Measurements from ENCODE around the gene PWWP2A. TPM values are rescaled to one million over a fixed set of nuclear protein-coding genes. Genes with fewer than 3 reads are reported as not detected.

The PWWP2A gene
- total RNA-seq, 1 experiment from 2014 or later = 15.3 TPM

DNA sequence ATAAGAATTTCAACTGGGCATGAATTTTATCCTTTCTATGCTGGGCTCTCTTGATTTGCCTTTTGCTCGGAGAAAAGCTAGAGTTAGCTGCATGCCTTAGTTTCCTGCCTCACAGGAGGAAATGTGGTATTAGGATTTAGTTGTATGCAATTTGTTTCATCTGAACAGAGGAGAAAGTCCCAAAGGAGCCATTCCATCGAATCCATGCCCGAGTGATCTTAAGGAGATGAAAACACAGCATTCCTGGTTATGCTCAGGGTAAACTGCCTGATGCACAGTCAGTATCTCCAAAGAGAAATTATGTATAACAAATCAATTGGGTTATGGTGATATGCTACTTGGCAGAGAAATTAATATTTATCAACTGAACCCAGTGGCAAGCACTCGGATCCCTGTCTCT is 59.2 kb downstream of the PWWP2A start:
- BruUV-seq (replicated peaks) = no TSS peak

DNA sequence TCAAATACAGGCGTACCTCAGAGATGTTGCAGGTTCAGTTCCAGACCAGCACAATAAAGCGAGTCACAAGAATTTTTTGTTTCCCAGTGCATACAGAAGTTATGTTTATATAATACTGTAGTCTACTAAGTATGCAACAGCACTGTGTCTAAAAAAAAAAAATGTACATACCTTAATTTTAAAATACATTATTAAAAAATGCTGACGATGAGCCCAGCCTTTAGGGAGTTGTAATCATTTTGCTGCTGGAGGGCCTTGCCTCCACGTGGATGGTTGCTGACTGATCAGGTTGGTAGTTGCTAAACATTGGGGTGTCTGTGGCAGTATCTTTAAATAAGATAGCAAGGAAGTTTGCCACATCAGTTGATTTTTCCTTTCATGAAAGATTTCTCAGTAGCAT is 62.0 kb downstream of the PWWP2A start:
- BruUV-seq (replicated peaks) = no TSS peak

More for the DNA sequence above, 59.2 kb downstream of the PWWP2A start:
- CTCF ChIA-PET = no interaction called here
- no peaks in the 10 kb centered on the region for H3F3A ChIP-seq (ENCODE audit: low read length, unreplicated experiment)
- no peak for ATAC-seq
- no peaks in the 10 kb centered on the region for H3K9me2 ChIP-seq (replicated peaks; ENCODE audit: low read length)
- H3K9ac ChIP-seq (ENCODE audit: low read length) = no peak overlapping the region
- H3K4me2 ChIP-seq (ENCODE audit: low read length) = no peak overlapping the region
- H3K36me3 ChIP-seq (ENCODE audit: low read depth, low read length) = peaks cover 36% of the 10 kb centered on the region
- no peak overlapping the region for H3K4me3 ChIP-seq (ENCODE audit: low read length)
- H3K4me1 ChIP-seq (ENCODE audit: insufficient read depth, low read length) = peaks cover 2% of the 10 kb centered on the region
- H3K27ac ChIP-seq (ENCODE audit: low read length) = no peak overlapping the region
- TF ChIP-seq, protein P1, sequence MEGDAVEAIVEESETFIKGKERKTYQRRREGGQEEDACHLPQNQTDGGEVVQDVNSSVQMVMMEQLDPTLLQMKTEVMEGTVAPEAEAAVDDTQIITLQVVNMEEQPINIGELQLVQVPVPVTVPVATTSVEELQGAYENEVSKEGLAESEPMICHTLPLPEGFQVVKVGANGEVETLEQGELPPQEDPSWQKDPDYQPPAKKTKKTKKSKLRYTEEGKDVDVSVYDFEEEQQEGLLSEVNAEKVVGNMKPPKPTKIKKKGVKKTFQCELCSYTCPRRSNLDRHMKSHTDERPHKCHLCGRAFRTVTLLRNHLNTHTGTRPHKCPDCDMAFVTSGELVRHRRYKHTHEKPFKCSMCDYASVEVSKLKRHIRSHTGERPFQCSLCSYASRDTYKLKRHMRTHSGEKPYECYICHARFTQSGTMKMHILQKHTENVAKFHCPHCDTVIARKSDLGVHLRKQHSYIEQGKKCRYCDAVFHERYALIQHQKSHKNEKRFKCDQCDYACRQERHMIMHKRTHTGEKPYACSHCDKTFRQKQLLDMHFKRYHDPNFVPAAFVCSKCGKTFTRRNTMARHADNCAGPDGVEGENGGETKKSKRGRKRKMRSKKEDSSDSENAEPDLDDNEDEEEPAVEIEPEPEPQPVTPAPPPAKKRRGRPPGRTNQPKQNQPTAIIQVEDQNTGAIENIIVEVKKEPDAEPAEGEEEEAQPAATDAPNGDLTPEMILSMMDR (conservative IDR thresholded peaks at IDR 0.05; ENCODE audit: low read depth, low read length) = no peak
- TF ChIP-seq EZH2 (IDR thresholded peaks at IDR 0.05; ENCODE audit: low read length, unreplicated experiment) = no peak
- TF ChIP-seq EZH2phosphoT487 (IDR thresholded peaks at IDR 0.05; ENCODE audit: borderline replicate concordance, low read length) = no peak
- DNase-seq = no peak
- no peak overlapping the region for H2AFZ ChIP-seq (ENCODE audit: low read length)
- no peaks in the 10 kb centered on the region for H3K79me2 ChIP-seq (ENCODE audit: low read length)
- intact Hi-C loops (cut with micrococcal nuclease) = no loop called here
- POLR2A ChIA-PET (ENCODE audit: unreplicated experiment) = no interaction called here
- no peaks in the 10 kb centered on the region for H3K9me3 ChIP-seq (ENCODE audit: low read length)
- no peaks in the 10 kb centered on the region for H3K27me3 ChIP-seq (ENCODE audit: low read length)
- no peaks in the 10 kb centered on the region for H4K20me1 ChIP-seq (ENCODE audit: low read length)

DNA sequence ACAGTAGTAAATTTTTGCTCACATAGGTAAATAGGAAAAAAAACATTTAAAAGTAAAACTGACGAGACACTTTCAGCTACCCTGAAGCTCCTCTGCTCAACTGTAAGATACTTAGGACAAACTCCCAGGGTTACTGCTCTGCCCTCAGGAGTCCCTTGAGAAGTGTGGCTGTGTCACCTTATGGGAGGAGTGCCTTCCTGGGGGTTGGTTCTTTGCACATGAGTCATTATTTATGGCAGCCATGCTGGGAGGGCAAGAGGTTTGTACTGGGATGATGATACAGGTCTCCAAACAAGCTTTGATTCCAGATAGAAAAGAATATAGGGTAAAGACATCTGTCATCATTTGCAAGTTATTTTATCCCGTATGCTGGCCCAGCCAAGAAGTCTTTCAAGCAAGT is 64.4 kb downstream of the PWWP2A start:
- ChIA-PET CTCF (interaction anchor here (0.7 to 1.3 kb wide), 2 partner anchors 33 to 64 kb away, joined by 3 to 6 read pairs; partner anchors contain the start of gene PWWP2A), POLR2A (ENCODE audit: unreplicated experiment) (interaction anchor here (0.6 kb wide), 1 partner anchor 435 kb away, joined by 3 read pairs; no protein-coding TSS in a partner anchor)
- no peaks in the 10 kb centered on the region for H3F3A ChIP-seq (ENCODE audit: low read length, unreplicated experiment)
- no peaks in the 10 kb centered on the region for H3K27me3 ChIP-seq (ENCODE audit: low read length)
- H3K4me1 ChIP-seq (ENCODE audit: insufficient read depth, low read length) = peaks cover 17% of the 10 kb centered on the region
- no peaks in the 10 kb centered on the region for H3K9me2 ChIP-seq (replicated peaks; ENCODE audit: low read length)
- H3K9ac ChIP-seq (ENCODE audit: low read length) = no peak overlapping the region
- H4K20me1 ChIP-seq (ENCODE audit: low read length) = no peaks in the 10 kb centered on the region
- TF ChIP-seq, protein P1 (conservative IDR thresholded peaks at IDR 0.05; ENCODE audit: low read depth, low read length) = no peak
- TF ChIP-seq EZH2phosphoT487 (IDR thresholded peaks at IDR 0.05; ENCODE audit: borderline replicate concordance, low read length) = no peak
- no peak for TF ChIP-seq EZH2 (IDR thresholded peaks at IDR 0.05; ENCODE audit: low read length, unreplicated experiment)
- H3K4me2 ChIP-seq (ENCODE audit: low read length) = no peak overlapping the region
- no peaks in the 10 kb centered on the region for H3K79me2 ChIP-seq (ENCODE audit: low read length)
- DNase-seq (peak; percentile 66), ATAC-seq (peak; percentile 98)
- peaks cover 57% of the 10 kb centered on the region for H3K36me3 ChIP-seq (ENCODE audit: low read depth, low read length)
- intact Hi-C loops (cut with micrococcal nuclease) = no loop called here
- no peak overlapping the region for H3K4me3 ChIP-seq (ENCODE audit: low read length)
- no peaks in the 10 kb centered on the region for H3K9me3 ChIP-seq (ENCODE audit: low read length)
- no peak overlapping the region for H2AFZ ChIP-seq (ENCODE audit: low read length)
- BruUV-seq (replicated peaks) = no TSS peak
- H3K27ac ChIP-seq (ENCODE audit: low read length) = 0 out of 2 replicates have a peak overlapping the region, but pooled peaks have one; percentile 22

More for the DNA sequence above, 62.0 kb downstream of the PWWP2A start:
- TF ChIP-seq EZH2phosphoT487 (IDR thresholded peaks at IDR 0.05; ENCODE audit: borderline replicate concordance, low read length) = no peak
- TF ChIP-seq EZH2 (IDR thresholded peaks at IDR 0.05; ENCODE audit: low read length, unreplicated experiment) = no peak
- TF ChIP-seq, protein P1 (conservative IDR thresholded peaks at IDR 0.05; ENCODE audit: low read depth, low read length) = no peak
- Histone ChIP-seq H3K9me3 (ENCODE audit: low read length) (no peaks in the 10 kb centered on the region), H3F3A (ENCODE audit: low read length, unreplicated experiment) (no peaks in the 10 kb centered on the region), H3K79me2 (ENCODE audit: low read length) (no peaks in the 10 kb centered on the region), H2AFZ (ENCODE audit: low read length) (no peak overlapping the region), H3K4me3 (ENCODE audit: low read length) (no peak overlapping the region), H3K36me3 (ENCODE audit: low read depth, low read length) (peaks cover 47% of the 10 kb centered on the region), H3K27me3 (ENCODE audit: low read length) (no peaks in the 10 kb centered on the region), H3K4me2 (ENCODE audit: low read length) (no peak overlapping the region), H3K27ac (ENCODE audit: low read length) (no peak overlapping the region), H3K4me1 (ENCODE audit: insufficient read depth, low read length) (peaks cover 17% of the 10 kb centered on the region), H3K9me2 (replicated peaks; ENCODE audit: low read length) (no peaks in the 10 kb centered on the region), H4K20me1 (ENCODE audit: low read length) (no peaks in the 10 kb centered on the region), H3K9ac (ENCODE audit: low read length) (no peak overlapping the region)
- POLR2A ChIA-PET (ENCODE audit: unreplicated experiment) = no interaction called here
- intact Hi-C loops (cut with micrococcal nuclease) = no loop called here
- ATAC-seq (no peak), DNase-seq (no peak)
- CTCF ChIA-PET = no interaction called here

Data from PC-3 (cell line).